MM.1S (cell line): ENCODE results near the gene UTP18.

Experiments
- CTCF ChIP-seq: fragments of 300-600 bp; sonication (generic); IDR thresholded peaks from 2 replicates; pipeline ENCODE4 v1.5.1; 2016; ENCODE audit warnings: antibody characterized with exemption, low read length, mixed read lengths
- EZH2 ChIP-seq: fragments of 300-600 bp; sonication (generic); optimal IDR thresholded peaks from 2 replicates; pipeline ENCODE3; 2017; ENCODE audit warnings: low read depth, mild to moderate bottlenecking, antibody characterized with exemption, low read length, mixed read lengths
- EZH2phosphoT487 ChIP-seq: fragments of 300-600 bp; sonication (generic); IDR thresholded peaks from 2 replicates; pipeline ENCODE4 v1.6.1; 2018; ENCODE audit warnings: antibody characterized with exemption, low read length

GRCh38 chr17:51238255-51238887 lies 22.0 kb upstream of the UTP18 start:
- no peak for TF ChIP-seq CTCF
- TF ChIP-seq EZH2 = no peak
- no peak for TF ChIP-seq EZH2phosphoT487
